ENCODE measurements around the gene CA10.

GRCh38 chr17:51793686-51794085 lies 364.8 kb downstream of the CA10 start:
- TF ChIP-seq CTCF (IDR thresholded peaks at IDR 0.05) (no peak), POLR2AphosphoS5 (IDR thresholded peaks at IDR 0.05) (no peak)
